ENCODE results near the gene CNTN4.

GRCh38 chr3:2645001-2645400 is 546.3 kb downstream of the CNTN4 start:
- TF ChIP-seq, protein P1, sequence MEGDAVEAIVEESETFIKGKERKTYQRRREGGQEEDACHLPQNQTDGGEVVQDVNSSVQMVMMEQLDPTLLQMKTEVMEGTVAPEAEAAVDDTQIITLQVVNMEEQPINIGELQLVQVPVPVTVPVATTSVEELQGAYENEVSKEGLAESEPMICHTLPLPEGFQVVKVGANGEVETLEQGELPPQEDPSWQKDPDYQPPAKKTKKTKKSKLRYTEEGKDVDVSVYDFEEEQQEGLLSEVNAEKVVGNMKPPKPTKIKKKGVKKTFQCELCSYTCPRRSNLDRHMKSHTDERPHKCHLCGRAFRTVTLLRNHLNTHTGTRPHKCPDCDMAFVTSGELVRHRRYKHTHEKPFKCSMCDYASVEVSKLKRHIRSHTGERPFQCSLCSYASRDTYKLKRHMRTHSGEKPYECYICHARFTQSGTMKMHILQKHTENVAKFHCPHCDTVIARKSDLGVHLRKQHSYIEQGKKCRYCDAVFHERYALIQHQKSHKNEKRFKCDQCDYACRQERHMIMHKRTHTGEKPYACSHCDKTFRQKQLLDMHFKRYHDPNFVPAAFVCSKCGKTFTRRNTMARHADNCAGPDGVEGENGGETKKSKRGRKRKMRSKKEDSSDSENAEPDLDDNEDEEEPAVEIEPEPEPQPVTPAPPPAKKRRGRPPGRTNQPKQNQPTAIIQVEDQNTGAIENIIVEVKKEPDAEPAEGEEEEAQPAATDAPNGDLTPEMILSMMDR (IDR thresholded peaks at IDR 0.05; ENCODE audit: insufficient read depth, low read depth, low read length): no peak
- no peak for TF ChIP-seq EZH2 (IDR thresholded peaks at IDR 0.05; ENCODE audit: insufficient read depth, low read length)
